Endodermal cell (in vitro differentiated cells): ENCODE data around the gene SNAP23. TPM values are rescaled to one million over a fixed set of nuclear protein-coding genes. Genes with fewer than 3 reads are reported as not detected.

Source experiments
- DNase-seq: peaks from one replicate; pipeline ENCODE4 v3.0.0-alpha.2; 2017
- H3K27ac ChIP-seq: 2 replicates; pipeline ENCODE4 v1.5.1; 2013; ENCODE audit warnings: mild to moderate bottlenecking, low read depth, low read length, moderate library complexity
- H3K27me3 ChIP-seq: 2 replicates; pipeline ENCODE4 v1.6.1; 2013; ENCODE audit warnings: mild to moderate bottlenecking, low read length, moderate library complexity; ENCODE audit not compliant: insufficient read depth, control insufficient read depth, poor library complexity, severe bottlenecking
- H3K36me3 ChIP-seq: 2 replicates; pipeline ENCODE4 v1.7.0; 2013; ENCODE audit warnings: mild to moderate bottlenecking, low read length, moderate library complexity; ENCODE audit not compliant: control insufficient read depth, insufficient read depth
- H3K4me1 ChIP-seq: one replicate; pipeline ENCODE4 v1.7.0; 2013; ENCODE audit warnings: low read length; ENCODE audit not compliant: control insufficient read depth, insufficient read depth
- H3K4me3 ChIP-seq: 2 replicates; pipeline ENCODE4 v1.5.1; 2013; ENCODE audit warnings: mild to moderate bottlenecking, low read length, moderate library complexity
- H3K9ac ChIP-seq: 2 replicates; pipeline ENCODE4 v1.6.1; 2013; ENCODE audit warnings: mild to moderate bottlenecking, low read length, moderate library complexity; ENCODE audit not compliant: poor library complexity, severe bottlenecking; ENCODE audit errors: extremely low read depth
- H3K9me3 ChIP-seq: 2 replicates; pipeline ENCODE4 v1.6.1; 2013; ENCODE audit warnings: mild to moderate bottlenecking, low read length, moderate library complexity; ENCODE audit not compliant: control insufficient read depth
- H3K27ac Mint-ChIP-seq: 2 replicates; pipeline ENCODE4 v1.8.0; 2020; ENCODE audit warnings: mixed read lengths
- H3K27me3 Mint-ChIP-seq: 2 replicates; pipeline ENCODE4 v1.8.0; 2021; ENCODE audit warnings: mild to moderate bottlenecking, mixed read lengths; ENCODE audit not compliant: insufficient read depth
- H3K36me3 Mint-ChIP-seq: 2 replicates; pipeline ENCODE4 v1.8.0; 2020; ENCODE audit warnings: low read depth, mixed read lengths
- H3K4me1 Mint-ChIP-seq: 2 replicates; pipeline ENCODE4 v1.8.0; 2020; ENCODE audit warnings: mixed read lengths
- H3K4me3 Mint-ChIP-seq: 2 replicates; pipeline ENCODE4 v1.8.0; 2020; ENCODE audit warnings: mild to moderate bottlenecking, moderate library complexity, mixed read lengths
- H3K9me3 Mint-ChIP-seq: 2 replicates; pipeline ENCODE4 v1.8.0; 2020; ENCODE audit warnings: mild to moderate bottlenecking, mixed read lengths
- CTCF ChIP-seq: fragments of 200-600 bp; sonication (generic); conservative IDR thresholded peaks from 2 replicates; pipeline ENCODE4 v1.5.0; 2021; ENCODE audit warnings: antibody characterized with exemption, mild to moderate bottlenecking
- WGBS, 2 experiments: methylation state at CpG; one replicate each; pipeline versions ENCODE4 v1.1.5 to v1.1.7; 2013; ENCODE audit warnings: missing lambda C conversion rate in 2 of 2, mixed read lengths in 1 of 2; ENCODE audit not compliant: insufficient coverage in 1 of 2, insufficient read length in 1 of 2; 5-methylcytosine and 5-hydroxymethylcytosine counted together
- total RNA-seq, 2 donors: library from RNA; stranded (reverse); fragmentation: NEBNext Ultra II Directional in 1 of 2; extraction: Animal tissue kit (Norgen Biotek cat#: 25700) in 1 of 2; gene quantifications; 2 replicates in 1 of 2; 3 replicates in 1 of 2; pipeline ENCODE4 v1.2.1, GENCODE V29; 2021

SNAP23 gene
- total RNA-seq, 2 donors from 2014 or later, result 62.0 to 68.8 TPM

- Mint-ChIP-seq H3K4me1 (no peaks in the 10 kb centered on the region), H3K36me3 (peaks cover 43% of the 10 kb centered on the region), H3K9me3 (no peaks in the 10 kb centered on the region), H3K27ac (no peak overlapping the region), H3K4me3 (no peak overlapping the region), H3K27me3 (no peaks in the 10 kb centered on the region)
- Histone ChIP-seq H3K27ac (no peak overlapping the region), H3K27me3 (no peaks in the 10 kb centered on the region), H3K36me3 (peaks cover 56% of the 10 kb centered on the region), H3K9me3 (no peaks in the 10 kb centered on the region), H3K4me1 (no peaks in the 10 kb centered on the region), H3K4me3 (no peak overlapping the region), H3K9ac (no peak overlapping the region)
- no peak for TF ChIP-seq CTCF
- no peak for DNase-seq
- WGBS, 2 experiments, result 95% methylated on average over 12 to 13 of the region's 13 CpGs
Measured at GRCh38 chr15:42449770-42450424, 45.5 kb upstream of the SNAP23 start.

GRCh38 chr15:42450425-42450790 is 45.0 kb upstream of the SNAP23 start:
- H3K9me3 Mint-ChIP-seq, result no peaks in the 10 kb centered on the region
- TF ChIP-seq CTCF, result no peak
- 95 to 100% methylated on average over 2 to 4 of the region's 4 CpGs for WGBS, 2 experiments

GRCh38 chr15:42453826-42454225 is 41.6 kb upstream of the SNAP23 start:
- no peaks in the 10 kb centered on the region for H3K9me3 ChIP-seq
- Mint-ChIP-seq H3K27ac (no peak overlapping the region), H3K4me1 (peaks cover 14% of the 10 kb centered on the region), H3K9me3 (no peaks in the 10 kb centered on the region), H3K36me3 (peaks cover 24% of the 10 kb centered on the region), H3K27me3 (no peaks in the 10 kb centered on the region), H3K4me3 (no peak overlapping the region)
- H3K4me3 ChIP-seq, result no peak overlapping the region
- WGBS, 2 experiments, result 87 to 100% methylated on average over 1 to 3 of the region's 3 CpGs
- no peak for TF ChIP-seq CTCF
- DNase-seq, result no peak
- H3K27me3 ChIP-seq, result no peaks in the 10 kb centered on the region
- no peaks in the 10 kb centered on the region for H3K4me1 ChIP-seq
- peaks cover 27% of the 10 kb centered on the region for H3K36me3 ChIP-seq
- no peak overlapping the region for H3K27ac ChIP-seq
- H3K9ac ChIP-seq, result no peak overlapping the region

More at GRCh38 chr15:42450425-42450790, 45.0 kb upstream of the SNAP23 start:
- no peaks in the 10 kb centered on the region for H3K9me3 ChIP-seq
- H3K36me3 ChIP-seq, result peaks cover 55% of the 10 kb centered on the region
- H3K27ac ChIP-seq, result no peak overlapping the region
- H3K4me3 ChIP-seq, result no peak overlapping the region
- no peaks in the 10 kb centered on the region for H3K27me3 ChIP-seq
- H3K27me3 Mint-ChIP-seq, result no peaks in the 10 kb centered on the region
- no peak overlapping the region for H3K27ac Mint-ChIP-seq
- H3K4me1 ChIP-seq, result no peaks in the 10 kb centered on the region
- no peaks in the 10 kb centered on the region for H3K4me1 Mint-ChIP-seq
- no peak overlapping the region for H3K9ac ChIP-seq
- DNase-seq, result no peak
- H3K36me3 Mint-ChIP-seq, result peaks cover 41% of the 10 kb centered on the region
- H3K4me3 Mint-ChIP-seq, result no peak overlapping the region
